Central memory CD4-positive, alpha-beta T cell (primary cell): ENCODE data around the gene ECEL1.

Source experiments
- DNase-seq: peaks from one replicate; pipeline ENCODE4 v3.0.0; 2022

Gene ECEL1

DNA sequence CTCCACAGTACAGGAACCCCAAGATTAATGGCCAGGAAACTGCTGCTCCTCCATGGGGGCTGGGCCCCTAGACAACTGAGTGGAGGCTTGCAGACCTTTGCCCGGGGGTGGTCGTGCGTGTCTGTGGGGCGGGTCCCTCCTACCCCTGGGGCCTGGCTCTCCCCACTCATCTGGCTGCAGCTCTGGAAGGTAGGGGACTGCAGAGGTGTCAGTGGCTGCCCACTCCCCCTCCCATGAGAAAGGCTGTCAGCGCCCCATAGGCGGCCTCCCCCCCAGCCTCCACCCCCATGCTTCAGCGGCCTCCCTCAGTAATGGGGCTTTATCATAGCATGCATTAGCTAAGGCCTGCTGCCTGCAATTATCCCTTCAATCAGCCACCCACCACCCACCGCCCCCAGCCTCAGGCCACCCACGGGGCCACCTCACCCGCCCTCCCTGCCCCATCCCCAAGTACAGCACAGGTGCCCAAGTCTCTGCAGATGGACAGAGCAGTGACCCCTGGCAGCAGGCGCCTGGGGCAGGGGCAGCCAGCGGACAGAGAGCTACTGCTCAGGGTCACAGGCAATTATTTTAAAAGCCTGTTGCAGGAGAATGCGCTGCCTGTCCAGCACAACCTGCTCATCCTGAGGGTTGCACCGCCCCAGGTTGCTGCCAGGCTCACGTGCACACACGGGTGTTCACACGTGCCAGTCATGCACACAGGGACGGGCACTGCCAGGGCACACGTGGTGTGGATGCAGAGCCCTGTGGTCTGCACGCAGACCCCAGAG lies 9.1 kb upstream of the ECEL1 start:
- DNase-seq, result no peak

DNA sequence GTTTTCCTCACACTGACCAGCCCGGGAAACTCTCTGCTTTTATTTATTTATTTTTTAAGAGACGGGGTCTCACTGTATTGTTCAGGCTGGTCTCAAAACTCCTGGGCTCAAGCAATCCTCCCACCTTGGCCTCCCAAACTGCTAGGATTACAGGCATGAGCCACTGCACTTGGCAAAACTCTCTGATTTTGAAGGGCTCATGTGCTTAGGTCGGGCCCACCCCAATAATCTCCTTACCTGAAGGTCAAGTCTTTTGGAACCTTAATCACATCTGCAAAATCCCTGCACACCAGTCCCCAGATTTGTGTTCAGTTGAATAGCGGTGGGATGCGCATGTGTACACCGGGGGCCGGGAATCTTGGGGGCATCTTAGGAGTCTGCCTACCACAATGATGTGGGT lies 7.7 kb upstream of the ECEL1 start:
- DNase-seq, result no peak

DNA sequence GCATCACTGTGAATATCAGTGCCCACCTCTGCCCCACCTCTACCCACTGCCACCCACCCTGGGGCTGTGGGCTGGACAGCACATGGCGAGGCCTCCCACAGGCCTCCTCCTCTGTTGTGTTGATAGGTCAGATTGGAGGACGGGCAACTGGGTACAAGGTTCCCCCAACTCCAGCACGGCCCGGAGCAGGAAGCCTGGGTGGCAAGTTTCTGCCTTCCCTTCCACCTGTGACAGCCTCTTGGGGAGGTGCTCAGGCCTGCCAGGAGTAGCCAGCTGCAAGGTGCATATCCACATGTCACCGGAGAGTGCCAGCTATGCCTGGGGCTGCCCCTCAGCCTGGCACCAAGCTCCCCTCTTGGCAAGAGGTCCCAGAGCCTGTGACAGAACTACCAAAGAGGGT lies 6.9 kb upstream of the ECEL1 start:
- DNase-seq, result no peak

DNA sequence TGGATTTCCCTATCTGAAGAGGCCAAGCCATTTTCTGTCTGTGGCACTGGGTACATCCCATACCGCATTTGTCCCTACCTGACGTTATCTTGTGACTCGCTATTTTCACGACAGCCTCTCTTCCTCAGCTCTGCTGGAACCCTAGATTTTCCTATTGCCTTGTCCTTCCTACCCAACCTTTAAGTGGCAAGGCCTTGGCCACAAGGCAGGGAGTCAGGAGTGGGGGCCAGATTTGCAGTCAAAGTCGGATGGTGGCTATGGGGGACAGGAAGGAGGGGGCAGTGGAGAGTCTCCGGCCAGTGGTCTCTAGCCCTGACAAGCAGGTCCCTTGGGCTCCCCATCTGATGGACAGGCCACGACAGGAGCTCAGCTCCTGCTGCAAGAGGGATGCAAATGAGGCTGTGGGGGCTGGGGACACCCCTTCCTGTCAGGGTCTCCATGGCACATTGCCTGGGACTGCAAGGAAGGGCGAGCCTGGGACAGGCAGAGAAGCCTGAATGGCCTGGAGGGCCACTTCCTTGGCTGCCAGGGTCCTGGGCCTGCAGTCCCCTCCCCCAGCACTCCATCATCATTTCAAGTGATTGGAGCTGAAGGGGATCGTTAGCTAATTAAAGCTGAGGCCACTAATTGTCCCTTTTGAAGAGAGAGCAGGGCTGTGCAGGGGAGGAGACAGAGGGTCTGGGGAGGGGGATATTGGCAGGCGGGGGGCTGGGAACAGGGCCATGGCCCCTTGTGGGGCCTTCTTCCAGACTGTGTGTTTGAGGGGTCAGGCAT lies 6.3 kb upstream of the ECEL1 start:
- DNase-seq, result no peak

DNA sequence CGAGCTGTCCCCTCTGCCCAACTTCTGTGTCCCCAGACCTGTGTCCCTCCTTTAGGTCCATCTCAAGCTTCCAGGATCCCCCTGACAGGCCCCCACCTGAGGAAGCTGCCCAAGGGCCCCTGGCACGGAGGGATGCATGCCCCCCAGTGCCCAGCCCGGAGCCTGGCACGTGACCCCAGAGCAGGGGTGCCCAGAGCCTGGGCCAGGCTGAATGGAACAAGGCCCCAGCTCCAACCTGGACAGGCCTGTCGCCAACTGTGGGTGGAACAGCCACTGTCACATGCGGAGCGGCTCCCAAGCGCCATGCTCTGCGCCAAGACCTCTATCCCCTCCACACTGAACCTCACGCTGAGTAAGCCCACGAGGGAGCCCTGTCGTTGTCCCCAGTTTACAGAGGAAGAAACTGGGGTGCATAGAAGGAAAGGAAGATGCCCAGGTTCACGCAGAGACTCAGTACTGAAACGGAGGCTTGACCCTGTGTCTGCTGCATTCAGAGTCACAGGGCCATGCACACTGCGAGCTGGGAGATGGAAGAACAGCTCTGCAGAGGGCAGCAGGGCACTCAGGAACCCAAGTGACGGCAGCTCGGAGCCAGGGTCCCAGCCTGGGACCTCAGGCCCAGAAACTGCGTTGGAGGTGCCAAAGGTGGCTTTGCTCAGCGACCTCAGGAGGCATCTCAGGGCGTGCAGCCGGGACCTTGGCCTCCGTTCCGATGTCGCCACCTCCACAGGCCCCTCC lies 5.5 kb upstream of the ECEL1 start:
- no peak for DNase-seq

DNA sequence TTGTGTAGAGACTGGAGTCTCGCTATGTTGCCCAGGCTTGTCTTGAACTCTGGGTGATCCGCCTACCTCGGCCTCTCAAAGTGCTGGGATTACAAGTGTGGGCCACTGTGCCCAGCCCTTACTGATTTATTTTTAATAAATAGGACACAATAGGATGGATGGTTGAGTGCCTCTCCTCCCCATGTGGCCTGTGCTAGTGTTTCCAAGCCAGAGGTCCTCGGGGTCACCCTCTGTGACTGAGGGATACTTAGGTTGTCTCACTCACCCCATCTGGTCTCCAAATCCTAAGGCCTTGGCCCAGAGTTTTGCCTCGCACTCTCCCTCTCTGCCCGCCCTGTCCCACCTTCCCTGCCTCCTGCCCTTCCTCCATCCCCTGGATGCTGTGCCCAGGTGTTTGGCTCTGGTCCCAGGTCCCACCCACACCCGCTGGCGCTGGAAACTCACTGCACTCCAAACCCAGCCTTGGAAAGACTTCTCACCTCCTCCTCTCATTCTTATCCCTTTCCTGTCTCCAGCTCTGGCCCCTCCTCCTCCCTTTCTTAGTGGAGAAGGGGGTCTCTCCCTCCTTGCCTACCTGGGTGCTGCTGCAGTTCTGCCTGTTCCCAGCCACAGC lies 4.7 kb upstream of the ECEL1 start:
- DNase-seq, result no peak

DNA sequence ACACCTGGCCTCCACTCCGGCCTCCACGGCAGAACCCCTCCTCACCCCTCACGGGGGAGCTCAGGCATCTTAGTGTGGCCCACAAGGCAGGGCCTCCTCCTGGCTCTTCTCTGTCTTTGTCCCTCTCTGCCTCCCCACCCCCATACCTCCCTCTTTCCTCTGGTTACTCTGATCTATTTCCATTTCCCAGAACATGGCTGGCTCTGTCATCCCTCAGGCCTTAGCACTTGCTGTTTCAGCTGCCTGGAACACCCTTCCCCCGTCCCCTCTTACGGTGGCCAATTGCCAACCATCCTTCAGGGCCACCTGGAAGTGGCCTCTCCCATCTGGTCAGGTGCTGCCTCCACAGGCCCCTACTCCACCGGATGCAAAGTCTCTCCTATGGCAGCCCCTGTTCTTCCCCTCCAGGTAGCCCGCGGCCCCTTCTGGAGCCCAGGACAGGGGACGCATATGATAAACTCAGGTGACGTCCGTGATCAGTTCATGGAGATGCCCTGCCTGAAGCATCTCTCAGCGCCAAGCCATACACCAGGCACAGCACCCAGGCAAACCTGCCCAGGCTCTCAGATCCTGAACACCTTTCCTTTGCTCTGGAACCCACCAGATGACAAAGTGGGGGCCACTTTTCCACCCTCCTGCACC lies 3.6 kb upstream of the ECEL1 start:
- no peak for DNase-seq

DNA sequence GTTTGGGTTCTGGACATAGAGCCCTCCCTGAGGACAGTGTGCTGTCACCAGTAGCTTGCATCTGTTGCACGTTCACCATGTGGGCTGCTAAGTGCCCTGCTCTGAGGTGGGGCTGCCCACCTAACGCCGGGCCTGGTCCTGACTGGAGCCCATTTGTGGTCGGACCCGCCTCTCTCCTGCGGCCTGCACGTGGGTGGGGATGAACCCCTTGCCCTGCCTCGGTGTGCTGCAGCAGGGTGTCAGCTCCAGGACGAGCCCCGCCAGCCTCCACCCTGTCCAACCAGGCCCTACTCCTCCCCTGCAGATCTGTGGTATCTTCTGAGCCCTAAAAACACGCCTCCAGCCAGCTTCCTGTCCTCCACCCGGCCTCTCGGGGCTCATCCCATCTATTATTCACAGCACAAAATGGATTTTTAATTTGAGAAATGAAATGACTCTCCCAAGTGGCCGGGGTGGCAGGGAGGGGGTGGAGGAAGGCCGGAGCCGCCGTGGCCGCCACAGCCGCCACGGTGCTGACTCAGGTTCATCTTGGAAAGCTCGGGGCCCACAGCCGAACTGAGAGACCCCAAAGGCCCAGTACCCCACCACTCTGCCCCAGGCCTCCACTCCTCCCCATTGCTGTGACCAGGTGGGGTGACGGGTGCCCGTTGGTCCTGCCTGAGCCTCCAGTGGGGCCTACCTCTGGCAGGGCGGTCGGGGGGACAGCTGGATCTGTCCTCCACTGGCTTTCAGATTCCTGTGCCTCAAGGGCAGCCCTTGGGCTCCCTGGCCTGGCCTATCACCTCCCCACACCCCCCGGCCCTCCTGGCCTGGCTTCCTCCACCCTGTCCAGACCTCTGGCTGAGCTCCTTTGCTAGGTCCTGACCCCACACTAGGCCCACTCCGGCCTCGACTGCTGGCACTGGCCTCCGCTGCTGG lies 2.8 kb upstream of the ECEL1 start:
- no peak for DNase-seq

DNA sequence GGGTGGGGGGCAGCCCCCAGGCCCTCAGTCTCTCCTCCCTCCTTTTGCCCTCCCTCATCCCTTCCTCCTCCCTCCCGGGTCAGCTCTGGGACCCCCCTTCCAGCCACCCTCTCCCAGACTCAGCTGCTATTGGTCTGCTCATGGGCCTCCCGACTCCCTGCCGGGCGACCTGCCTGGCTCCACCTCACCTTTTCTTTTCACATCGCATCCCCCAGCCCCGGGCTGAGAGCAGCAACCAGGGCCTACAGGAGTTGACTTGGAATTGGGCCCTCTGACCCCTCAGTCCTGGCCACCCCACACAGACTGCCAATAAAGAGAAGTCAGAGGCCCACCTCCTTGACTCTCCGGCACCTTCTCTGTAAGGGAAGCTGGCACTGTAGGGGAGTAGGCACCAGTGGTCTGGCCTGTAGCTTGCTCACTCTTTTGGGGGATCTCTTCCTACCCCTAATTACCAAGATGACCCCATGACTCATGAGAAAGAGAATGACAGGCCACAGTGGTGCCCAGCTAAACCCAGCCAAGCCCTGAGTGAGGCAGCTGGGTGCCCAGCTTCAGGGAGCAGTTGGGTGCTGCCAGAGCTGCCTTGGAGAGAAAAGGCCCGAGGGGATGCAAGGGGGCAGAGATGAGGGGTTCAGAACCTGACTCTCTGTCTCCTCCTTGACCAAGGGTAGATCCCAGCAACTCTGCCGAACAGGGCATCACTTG lies 2.0 kb upstream of the ECEL1 start:
- no peak for DNase-seq

DNA sequence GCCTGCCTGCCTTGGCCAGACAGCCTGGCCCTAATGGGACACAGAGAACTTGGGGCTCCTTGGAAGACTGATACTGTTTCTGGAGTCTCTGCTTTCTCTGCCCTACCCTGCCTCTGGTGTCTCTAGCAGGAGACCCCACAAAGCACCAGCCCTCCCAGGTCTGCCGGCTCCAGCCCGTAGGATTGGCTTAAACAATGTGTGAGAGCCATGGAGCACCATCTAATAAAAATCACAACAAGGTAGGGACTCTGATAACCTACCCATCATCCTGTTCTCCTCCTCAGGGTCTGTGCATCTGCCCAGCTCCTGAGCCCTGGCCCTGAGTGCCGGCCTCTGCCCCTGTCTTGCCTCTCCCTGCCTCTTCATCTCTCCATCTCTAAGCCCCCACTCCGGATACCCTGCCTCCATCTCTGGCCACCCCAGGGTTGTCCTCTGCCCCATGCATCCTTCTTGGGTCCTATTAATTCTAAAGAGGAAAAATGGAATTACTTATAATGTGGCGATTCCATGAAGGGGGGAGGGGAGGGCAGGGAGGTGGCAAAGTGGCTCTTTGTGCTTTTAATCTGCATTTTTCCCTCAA lies 1.2 kb upstream of the ECEL1 start:
- DNase-seq, result no peak

DNA sequence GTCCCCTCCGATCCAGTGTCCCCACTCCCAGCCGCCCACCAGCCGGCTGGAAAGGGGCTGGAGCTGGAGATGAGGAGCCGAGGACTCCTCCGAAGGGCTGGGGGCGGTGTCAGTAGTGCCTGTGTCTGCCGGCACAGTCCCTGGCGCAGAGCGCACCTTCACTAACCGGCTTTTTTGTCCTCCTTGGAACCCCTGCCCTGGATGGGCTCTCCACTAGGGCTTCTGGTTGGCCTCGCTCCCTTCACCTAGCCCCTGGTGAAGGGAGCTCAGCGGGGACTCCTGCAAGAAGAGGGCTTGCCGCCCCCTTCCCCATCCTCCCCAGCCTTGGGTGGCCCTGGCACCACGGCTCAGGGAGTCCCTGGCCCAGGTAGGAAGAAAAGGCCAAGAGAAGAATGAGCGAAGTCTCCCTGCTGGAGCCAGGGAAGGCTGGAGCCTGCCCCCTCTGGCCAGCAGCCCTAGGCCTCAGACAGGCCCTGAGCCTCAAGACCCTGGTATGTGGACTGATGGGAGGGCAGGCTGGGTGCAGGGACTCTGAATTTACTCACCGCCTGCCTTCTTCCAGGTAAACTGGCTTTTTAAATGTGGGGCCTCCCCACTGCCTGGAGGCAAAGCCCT lies 570 bp upstream of the ECEL1 start:
- DNase-seq, result no peak

DNA sequence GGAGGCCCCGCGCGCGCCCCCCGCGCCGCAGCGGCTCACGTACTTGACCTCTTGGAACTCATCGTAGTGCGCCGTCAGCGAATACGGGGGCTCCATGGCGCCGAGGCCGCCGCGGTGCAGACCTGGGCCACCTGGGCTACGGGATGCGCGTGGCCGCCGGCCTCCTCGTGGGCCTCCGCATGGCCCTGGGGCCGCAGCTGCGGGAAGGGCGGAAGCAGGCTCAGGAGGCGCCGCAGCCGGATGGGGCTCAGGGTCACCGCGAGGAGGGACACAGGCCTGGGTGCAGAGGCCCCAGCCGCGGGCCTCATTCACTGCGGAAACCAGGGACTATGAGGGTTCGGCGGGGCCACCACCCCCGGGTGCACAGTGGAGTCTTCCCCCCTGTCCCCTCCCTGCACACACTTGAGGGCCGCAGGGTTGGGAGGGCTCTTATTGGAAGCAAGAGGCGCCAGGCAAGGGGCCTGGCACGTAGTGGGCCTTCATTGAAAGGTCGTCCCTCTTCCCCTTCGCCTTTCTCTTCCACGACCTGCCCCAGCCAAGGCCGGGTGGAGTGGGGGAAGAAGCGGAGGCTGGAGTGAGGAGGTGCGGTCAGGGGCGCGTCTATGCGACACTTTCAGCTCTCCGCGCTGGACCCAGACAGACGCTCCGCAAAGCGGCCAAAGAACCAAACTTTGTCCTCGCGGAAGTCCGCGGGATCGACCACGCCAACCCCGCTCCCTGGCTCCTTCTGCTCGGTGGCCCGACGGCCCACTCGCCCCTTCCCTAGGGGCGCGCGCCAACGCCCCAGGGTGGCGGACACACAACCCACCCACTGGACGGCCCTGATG lies 863 bp downstream of the ECEL1 start:
- no peak for DNase-seq

DNA sequence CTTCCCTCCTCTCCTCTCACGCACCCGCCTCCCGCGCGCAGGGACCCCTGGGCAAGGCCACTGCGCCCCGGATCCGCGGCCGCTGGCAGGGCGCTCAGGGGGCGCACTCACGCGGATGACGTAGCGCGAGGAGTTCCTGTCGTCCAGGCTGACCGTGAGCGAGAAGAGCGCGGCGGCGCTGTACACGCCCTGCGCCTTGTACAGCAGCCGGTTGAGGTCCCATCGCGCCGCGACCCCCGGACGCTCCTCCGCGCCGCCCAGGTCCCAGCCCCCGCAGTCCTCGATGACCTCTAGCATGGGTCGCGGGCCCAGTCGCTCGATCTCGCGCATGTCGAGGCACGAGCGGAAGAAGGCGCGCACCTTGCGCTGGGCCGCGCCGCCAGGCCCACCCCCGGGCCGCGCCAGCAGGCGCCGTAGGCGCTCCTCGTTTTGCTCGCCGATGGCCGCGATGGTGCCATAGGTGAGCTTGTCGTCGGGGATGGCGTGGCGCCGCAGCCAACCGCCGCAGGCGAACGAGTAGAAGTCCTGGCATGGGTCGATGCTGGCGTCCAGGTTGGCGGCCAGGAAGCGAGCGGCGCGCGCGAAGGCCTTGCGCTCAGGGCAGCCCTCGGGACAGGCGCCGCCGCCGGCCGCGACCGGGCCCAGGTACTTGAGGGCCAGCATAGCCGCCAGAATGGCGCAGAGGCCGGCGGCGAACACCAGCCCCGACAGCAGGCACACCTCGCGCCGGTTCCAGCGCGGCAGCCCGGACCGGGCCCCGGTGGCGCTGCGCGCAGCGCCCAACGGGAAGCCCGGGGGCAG lies 1.7 kb downstream of the ECEL1 start:
- DNase-seq, result no peak

DNA sequence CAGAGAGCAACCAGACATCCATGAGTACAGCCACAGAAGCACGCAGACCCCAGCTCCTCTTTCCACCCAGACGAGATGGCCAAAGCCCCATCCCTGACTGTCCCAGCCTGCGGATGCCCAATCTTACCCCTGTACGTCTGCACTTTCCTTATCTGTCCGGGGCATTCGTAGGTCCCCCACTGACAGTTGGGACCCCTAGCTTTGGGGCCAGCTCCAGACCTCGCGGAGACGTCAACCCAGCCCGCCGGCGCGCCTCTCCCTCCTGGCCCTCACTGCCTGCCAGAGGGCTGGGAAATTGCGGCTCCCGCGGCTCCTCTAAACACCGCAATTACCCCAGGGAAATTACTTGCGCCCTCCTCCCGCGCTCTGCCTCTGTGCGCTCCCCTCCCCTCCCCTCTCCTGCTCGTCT lies 2.3 kb downstream of the ECEL1 start:
- no peak for DNase-seq

DNA sequence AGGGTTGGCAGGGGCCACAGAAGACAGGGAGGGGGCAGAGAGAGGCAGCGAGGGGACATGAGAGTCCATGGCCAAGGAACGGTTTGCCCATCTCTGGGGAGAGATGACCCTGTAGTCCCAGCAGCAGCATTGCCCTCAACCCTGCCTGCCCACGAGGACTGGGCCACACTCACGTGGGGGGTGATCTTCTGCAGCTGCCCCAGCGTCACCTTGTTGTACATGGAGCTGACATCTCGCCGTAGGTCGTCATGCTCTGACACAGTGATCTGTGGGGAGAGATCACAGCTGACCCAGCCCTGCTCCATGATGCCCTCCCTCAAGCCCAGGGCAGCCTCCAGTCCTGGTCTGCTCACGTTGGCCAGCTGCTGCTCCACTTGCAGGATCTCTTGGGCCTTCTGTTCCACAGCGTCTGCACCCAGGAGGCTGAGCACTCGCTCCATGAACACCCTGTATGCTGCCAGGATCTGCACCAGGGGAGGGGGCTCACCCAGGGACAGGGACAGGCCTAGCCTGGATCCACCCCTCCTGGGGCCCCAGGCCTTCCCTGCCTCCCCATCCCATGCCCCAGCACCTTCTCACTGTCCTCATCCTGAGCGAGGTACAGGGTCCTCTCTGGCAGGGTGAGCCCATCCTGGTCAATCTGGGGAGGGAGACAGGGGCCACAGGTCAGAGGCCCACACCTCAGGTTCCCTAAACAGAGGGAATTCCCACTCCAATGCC lies 2.8 kb downstream of the ECEL1 start:
- no peak for DNase-seq

DNA sequence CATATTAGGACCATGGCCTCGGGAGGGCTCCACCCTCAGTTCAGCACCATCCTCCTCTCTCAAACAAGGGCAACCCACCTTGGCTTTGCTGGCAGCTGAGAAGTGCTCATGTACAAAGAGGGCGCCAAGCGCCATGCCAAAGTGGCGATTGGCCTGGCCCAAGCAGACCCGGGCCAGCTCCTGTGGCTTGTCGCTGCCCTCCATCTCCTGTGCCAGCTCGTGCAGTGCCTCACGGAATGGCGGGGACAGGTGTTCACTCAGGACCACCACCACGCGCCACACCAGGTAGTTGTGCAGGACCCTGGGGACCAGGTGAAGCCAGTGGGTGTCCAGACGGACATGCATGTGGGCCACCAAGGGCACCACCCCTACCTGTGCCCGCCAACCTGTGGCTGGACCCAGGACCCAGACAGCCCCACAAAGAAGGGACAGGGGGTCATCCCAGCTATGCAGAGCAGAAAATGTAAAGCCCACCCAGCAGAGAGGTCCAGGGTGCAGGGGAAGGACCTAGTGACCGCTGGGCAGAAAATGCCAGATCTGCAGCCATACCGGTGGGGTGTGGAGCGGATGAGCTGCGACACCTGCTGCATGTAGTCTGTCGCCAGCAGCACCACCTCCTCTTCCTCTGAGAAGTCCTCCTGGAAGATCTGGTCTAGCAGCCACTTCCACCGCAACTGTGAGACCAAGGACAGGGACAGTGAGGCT lies 3.6 kb downstream of the ECEL1 start:
- no peak for DNase-seq
